Breast epithelium (tissue), 3 donors: ENCODE results near the gene CAT.

Experiments used
- CTCF ChIP-seq, 3 donors: fragments of 450-650 bp; IDR thresholded peaks; one replicate each; pipeline ENCODE4 v1.5.1; 2016 to 2017; ENCODE audit warnings: antibody characterized with exemption in 3 of 3, mild to moderate bottlenecking in 3 of 3, moderate library complexity in 3 of 3
- POLR2A ChIP-seq: fragments of 450-650 bp; IDR thresholded peaks from one replicate; pipeline ENCODE4 v1.6.1; 2016; ENCODE audit warnings: antibody characterized with exemption, mild to moderate bottlenecking, moderate library complexity

- TF ChIP-seq CTCF (IDR thresholded peaks at IDR 0.05): no peak
- no peak for TF ChIP-seq POLR2A
These were observed 7.7 kb downstream of the CAT start for GRCh38 chr11:34446386-34446785.
